SK-N-SH (cell line): Measurements from ENCODE around the gene ZNF512B. TPM values are rescaled to one million over a fixed set of nuclear protein-coding genes. Genes with fewer than 3 reads are reported as not detected.

ENCODE experiments used
- CTCF ChIA-PET: fragments of 300-600, 350-600 bp; formaldehyde crosslinking; extraction: SDS; loops from one replicate; lab custom pipeline; 2021; lab: Yijun Ruan, JAX
- POLR2A ChIA-PET: fragments of 350-600 bp; sonication (Branson Sonifier 250); formaldehyde crosslinking; extraction: SDS; loops from one replicate; lab custom pipeline; 2020; ENCODE audit warnings: antibody characterized with exemption, inconsistent platforms; lab: Yijun Ruan, JAX
- DNase-seq: peaks from one replicate; pipeline ENCODE4 v3.0.0; 2012
- H2AFZ ChIP-seq: fragments of 200-600 bp; sonication (generic); 2 replicates; pipeline ENCODE4 v1.8.1; 2016; ENCODE audit warnings: antibody characterized with exemption, mild to moderate bottlenecking, low read depth
- H3F3A ChIP-seq: fragments of 200-600 bp; sonication (generic); replicated peaks from 2 replicates; pipeline ENCODE3; 2016; ENCODE audit warnings: antibody characterized with exemption, mild to moderate bottlenecking; ENCODE audit not compliant: insufficient read depth
- H3K27ac ChIP-seq, 2 experiments: fragments of 200-500 bp in 1 of 2; fragments of 200-600 bp in 1 of 2; sonication (Bioruptor generic) in 1 of 2; sonication (generic), shearing (Covaris generic) in 1 of 2; 2 replicates each; pipeline versions ENCODE4 v1.5.1 to v1.6.1; 2014 to 2016; ENCODE audit warnings: low read depth in 2 of 2, inconsistent platforms in 1 of 2, low read length in 1 of 2, mild to moderate bottlenecking in 1 of 2, mixed read lengths in 1 of 2
- H3K27me3 ChIP-seq: fragments of 200-600 bp; sonication (generic), shearing (Covaris generic); 2 replicates; pipeline ENCODE4 v1.6.1; 2016; ENCODE audit warnings: mixed run types; ENCODE audit not compliant: insufficient read depth
- H3K36me3 ChIP-seq, 2 experiments: fragments of 200-500 bp in 1 of 2; fragments of 200-600 bp in 1 of 2; sonication (Bioruptor generic) in 1 of 2; sonication (generic) in 1 of 2; replicated peaks in 1 of 2; 2 replicates each; pipeline versions ENCODE3 to v1.5.1; 2014 to 2016; ENCODE audit warnings: low read length in 1 of 2, mild to moderate bottlenecking in 1 of 2; ENCODE audit not compliant: insufficient read depth in 2 of 2, control insufficient read depth in 1 of 2
- H3K4me1 ChIP-seq, 2 experiments: fragments of 200-500 bp in 1 of 2; fragments of 200-600 bp in 1 of 2; sonication (Bioruptor generic) in 1 of 2; sonication (generic), shearing (Covaris generic) in 1 of 2; 2 replicates each; pipeline versions ENCODE4 v1.5.1 to v1.6.1; 2014 to 2016; ENCODE audit warnings: low read depth in 1 of 2, low read length in 1 of 2, mixed run types in 1 of 2; ENCODE audit not compliant: insufficient read depth in 2 of 2, control insufficient read depth in 1 of 2
- H3K4me2 ChIP-seq: fragments of 200-600 bp; sonication (generic), shearing (Covaris generic); 2 replicates; pipeline ENCODE4 v1.6.1; 2017; ENCODE audit warnings: mixed run types
- H3K4me3 ChIP-seq, 2 experiments: fragments of 200-500 bp in 1 of 2; fragments of 200-600 bp in 1 of 2; sonication (Bioruptor generic) in 1 of 2; sonication (generic), shearing (Covaris generic) in 1 of 2; 2 replicates each; pipeline versions ENCODE4 v1.5.1 to v1.8.1; 2014 to 2016; ENCODE audit warnings: low read depth in 2 of 2, inconsistent platforms in 1 of 2, low read length in 1 of 2, mild to moderate bottlenecking in 1 of 2, mixed read lengths in 1 of 2, moderate library complexity in 1 of 2
- H3K79me2 ChIP-seq: fragments of 200-600 bp; sonication (generic); 2 replicates; pipeline ENCODE4 v1.8.1; 2017; ENCODE audit warnings: mild to moderate bottlenecking; ENCODE audit not compliant: insufficient read depth
- H3K9ac ChIP-seq: fragments of 200-600 bp; sonication (generic); 2 replicates; pipeline ENCODE4 v1.6.1; 2017; ENCODE audit warnings: mixed run types
- H3K9me2 ChIP-seq: fragments of 200-600 bp; sonication (generic); 2 replicates; pipeline ENCODE4 v1.6.1; 2017; ENCODE audit warnings: mixed run types
- H3K9me3 ChIP-seq: fragments of 200-600 bp; sonication (generic); 2 replicates; pipeline ENCODE4 v1.6.1; 2017; ENCODE audit warnings: mixed run types, mild to moderate bottlenecking, moderate library complexity
- H4K20me1 ChIP-seq: fragments of 200-600 bp; sonication (generic); 2 replicates; pipeline ENCODE4 v1.6.1; 2017; ENCODE audit warnings: mild to moderate bottlenecking, mixed run types; ENCODE audit not compliant: insufficient read depth
- ELF1 ChIP-seq: IDR thresholded peaks from 2 replicates; pipeline ENCODE4 v1.4.0; 2012
- EP300 ChIP-seq, 2 experiments: IDR thresholded peaks; 2 replicates each; pipeline versions ENCODE4 v1.4.0 to v1.6.1; 2012; ENCODE audit warnings: borderline replicate concordance in 1 of 2, low read depth in 1 of 2, low read length in 1 of 2
- FOSL2 ChIP-seq: IDR thresholded peaks from 2 replicates; pipeline ENCODE4 v1.4.0; 2012; ENCODE audit warnings: low read depth, mild to moderate bottlenecking, moderate library complexity, borderline replicate concordance
- FOXM1 ChIP-seq: IDR thresholded peaks from 2 replicates; pipeline ENCODE4 v1.4.0; 2012; ENCODE audit warnings: low read depth, mild to moderate bottlenecking
- GABPA ChIP-seq: IDR thresholded peaks from 2 replicates; pipeline ENCODE4 v1.4.0; 2012; ENCODE audit warnings: low read depth, mild to moderate bottlenecking
- IRF3 ChIP-seq: fragments of 150-350 bp; IDR thresholded peaks from 2 replicates; pipeline ENCODE4 v1.6.1; 2016; ENCODE audit warnings: mild to moderate bottlenecking, low read depth, low read length
- JUND ChIP-seq: IDR thresholded peaks from 2 replicates; pipeline ENCODE4 v1.4.0; 2012
- MAX ChIP-seq: IDR thresholded peaks from 2 replicates; pipeline ENCODE4 v1.4.0; 2012; ENCODE audit warnings: low read depth
- MXI1 ChIP-seq: IDR thresholded peaks from 2 replicates; pipeline ENCODE4 v1.6.1; 2012; ENCODE audit warnings: mild to moderate bottlenecking, low read depth, low read length, improper control_type of control experiment
- NFIC ChIP-seq: IDR thresholded peaks from 2 replicates; pipeline ENCODE4 v1.4.0; 2012; ENCODE audit warnings: borderline replicate concordance
- NRF1 ChIP-seq: IDR thresholded peaks from 2 replicates; pipeline ENCODE4 v1.6.1; 2012; ENCODE audit warnings: low read depth, mild to moderate bottlenecking, low read length
- POLR2AphosphoS5 ChIP-seq: IDR thresholded peaks from 2 replicates; pipeline ENCODE4 v1.6.1; 2012; ENCODE audit warnings: low read depth, low read length
- RXRA ChIP-seq: IDR thresholded peaks from 2 replicates; pipeline ENCODE4 v1.4.0; 2012; ENCODE audit warnings: low read depth, mild to moderate bottlenecking, borderline replicate concordance
- SMC3 ChIP-seq: IDR thresholded peaks from 2 replicates; pipeline ENCODE4 v1.6.1; 2012; ENCODE audit warnings: low read depth, low read length, improper control_type of control experiment
- TAF1 ChIP-seq: IDR thresholded peaks from 2 replicates; pipeline ENCODE4 v1.6.1; 2012; ENCODE audit warnings: low read depth, mild to moderate bottlenecking, low read length, moderate library complexity, borderline replicate concordance
- TEAD4 ChIP-seq: IDR thresholded peaks from 2 replicates; pipeline ENCODE4 v1.4.0; 2012; ENCODE audit warnings: mild to moderate bottlenecking, borderline replicate concordance; ENCODE audit not compliant: insufficient read depth
- USF1 ChIP-seq: IDR thresholded peaks from 2 replicates; pipeline ENCODE4 v1.4.0; 2012; ENCODE audit warnings: low read depth, borderline replicate concordance
- USF2 ChIP-seq: fragments of 150-350 bp; IDR thresholded peaks from 2 replicates; pipeline ENCODE4 v1.6.1; 2017; ENCODE audit warnings: antibody characterized with exemption, low read length, low read depth, borderline replicate concordance
- YY1 ChIP-seq: IDR thresholded peaks from 2 replicates; pipeline ENCODE4 v1.4.0; 2012; ENCODE audit warnings: low read depth, mild to moderate bottlenecking
- WGBS: methylation state at CpG from one replicate; pipeline ENCODE4 v1.1.6; 2017; ENCODE audit warnings: low lambda C conversion rate; 5-methylcytosine and 5-hydroxymethylcytosine counted together
- polyA plus RNA-seq, 3 experiments: library from polyadenylated mRNA; depleted of rRNA; stranded (reverse); fragments of >200 nt; gene quantifications; 2 replicates each; pipeline ENCODE4 v1.2.3, GENCODE V29; 2012

Gene ZNF512B
- polyA plus RNA-seq, 1 of the 3 experiments (the other 2 are of a cell fraction) = 11.8 TPM

- no peak for TF ChIP-seq MXI1
- TF ChIP-seq FOXM1 = no peak
- TF ChIP-seq ELF1 = no peak
- TF ChIP-seq RXRA = no peak
- TF ChIP-seq USF2 = no peak
- no peak for TF ChIP-seq FOSL2
- TF ChIP-seq, all 33 proteins: peak for 0
These were observed 32.1 kb downstream of the ZNF512B start (continued) for GRCh38 chr20:63937596-63937995.

GRCh38 chr20:63935447-63935846 lies 34.3 kb downstream of the ZNF512B start:
- CTCF ChIA-PET = interaction anchor here (1.1 to 2.2 kb wide), 4 partner anchors 12 to 160 kb away, joined by 3 to 7 read pairs (median 4); no protein-coding TSS in a partner anchor
- H3K4me3 ChIP-seq = no peak overlapping the region
- H3K9ac ChIP-seq = no peak overlapping the region
- peaks cover 0 to 57% of the 10 kb centered on the region in 2 experiments for H3K36me3 ChIP-seq
- H3K4me2 ChIP-seq = no peak overlapping the region
- POLR2A ChIA-PET = no interaction called here
- H3K79me2 ChIP-seq = peaks cover 5% of the 10 kb centered on the region; the same call in 1 of the 2 replicates
- H2AFZ ChIP-seq = no peak overlapping the region
- no peaks in the 10 kb centered on the region for H3K27me3 ChIP-seq
- H3K9me3 ChIP-seq = no peaks in the 10 kb centered on the region
- no peaks in the 10 kb centered on the region for H3K9me2 ChIP-seq
- no peaks in the 10 kb centered on the region for H3F3A ChIP-seq
- no peaks in the 10 kb centered on the region for H3K4me1 ChIP-seq
- DNase-seq = no peak
- H4K20me1 ChIP-seq = peaks cover 20% of the 10 kb centered on the region; the same call in 1 of the 2 replicates
- 95% methylated on average over 8 of the region's 9 CpGs for WGBS
- TF ChIP-seq IRF3 = no peak
- TF ChIP-seq FOXM1 = no peak
- no peak for TF ChIP-seq TEAD4
- TF ChIP-seq FOSL2 = no peak
- no peak for TF ChIP-seq RXRA
- TF ChIP-seq SMC3 = no peak
- TF ChIP-seq NFIC = no peak
- no peak for TF ChIP-seq ELF1
- no peak for TF ChIP-seq EP300 (IDR thresholded peaks at IDR 0.05; ENCODE audit: borderline replicate concordance in 1 of 2, low read depth in 1 of 2, low read length in 1 of 2)
- no peak for TF ChIP-seq GABPA
- no peak for TF ChIP-seq TAF1
- TF ChIP-seq USF2 = no peak
- TF ChIP-seq POLR2AphosphoS5 = no peak
- no peak for TF ChIP-seq USF1
- no peak for TF ChIP-seq YY1
- no peak for TF ChIP-seq JUND
- TF ChIP-seq NRF1 = no peak
- no peak for TF ChIP-seq MAX
- TF ChIP-seq, all 33 proteins: peak for 0
- H3K27ac ChIP-seq = no peak overlapping the region
